H1 (cell line): ENCODE results near the gene ART4. TPM values are rescaled to one million over a fixed set of nuclear protein-coding genes. Genes with fewer than 3 reads are reported as not detected.
A peak's percentile ranks its signal among the peaks of the same experiment; 100 is the strongest.

ENCODE experiments used
- CTCF ChIA-PET: fragments of 300-600 bp; sonication (Branson Sonifier 250); formaldehyde crosslinking; loops from one replicate; lab custom pipeline; 2021; ENCODE audit not compliant: partially characterized antibody; lab: Charles Lee
- POLR2A ChIA-PET: fragments of 300-600 bp; sonication (Branson Sonifier 250); formaldehyde crosslinking; loops from one replicate; lab custom pipeline; 2021; ENCODE audit warnings: inconsistent platforms; ENCODE audit not compliant: partially characterized antibody; lab: Charles Lee
- DNase-seq, 2 experiments: peaks; one replicate each; pipeline versions ENCODE4 v3.0.0 to v3.0.0-alpha.2; 2010 to 2022; ENCODE audit warnings: low spot score in 2 of 2, low read depth in 1 of 2, mixed read lengths in 1 of 2
- FAIRE-seq: peaks from 2 replicates; lab custom pipeline; 2011; peaks lifted over from hg19 to GRCh38; lab: Jason Lieb, UNC
- H2AFZ ChIP-seq: 2 replicates; pipeline ENCODE4 v1.8.1; 2012; ENCODE audit warnings: low read length, inconsistent platforms
- H2AK5ac ChIP-seq: 2 replicates; pipeline ENCODE4 v1.6.1; 2013; ENCODE audit warnings: low read depth, low read length
- H2BK120ac ChIP-seq: replicated peaks from 2 replicates; pipeline ENCODE3; 2013; ENCODE audit warnings: low read depth, low read length, inconsistent platforms
- H2BK12ac ChIP-seq: 2 replicates; pipeline ENCODE4 v1.6.1; 2013; ENCODE audit warnings: low read depth, low read length
- H2BK15ac ChIP-seq: 2 replicates; pipeline ENCODE4 v1.6.1; 2013; ENCODE audit warnings: low read length
- H2BK20ac ChIP-seq: 2 replicates; pipeline ENCODE4 v1.6.1; 2013; ENCODE audit warnings: low read length
- H2BK5ac ChIP-seq: 2 replicates; pipeline ENCODE4 v1.6.1; 2013; ENCODE audit warnings: low read depth, low read length
- H3K14ac ChIP-seq: 2 replicates; pipeline ENCODE4 v1.6.1; 2013; ENCODE audit warnings: inconsistent platforms; ENCODE audit not compliant: insufficient read length
- H3K18ac ChIP-seq: 2 replicates; pipeline ENCODE4 v1.6.1; 2013; ENCODE audit warnings: low read length; ENCODE audit errors: extremely low read depth
- H3K23ac ChIP-seq: 2 replicates; pipeline ENCODE4 v1.6.1; 2013; ENCODE audit warnings: inconsistent platforms; ENCODE audit not compliant: insufficient read length
- H3K23me2 ChIP-seq: 2 replicates; pipeline ENCODE4 v1.6.1; 2013; ENCODE audit warnings: low read depth, low read length
- H3K27ac ChIP-seq: 2 replicates; pipeline ENCODE4 v1.6.1; 2011; ENCODE audit warnings: low read depth, low read length, inconsistent platforms
- H3K27me3 ChIP-seq, 4 experiments: replicated peaks in 1 of 4; 1 replicate in 1 of 4; 2 replicates in 3 of 4; pipeline versions ENCODE4 v1.6.1 to v1.8.1; 2011 to 2013; ENCODE audit warnings: low read length in 3 of 4, mild to moderate bottlenecking in 3 of 4, inconsistent platforms in 2 of 4, mixed read lengths in 2 of 4, moderate library complexity in 1 of 4; ENCODE audit not compliant: control insufficient read depth in 3 of 4, insufficient read depth in 3 of 4; ENCODE audit errors: extremely low read depth in 1 of 4
- H3K36me3 ChIP-seq, 4 experiments: 2 replicates each; pipeline versions ENCODE4 v1.6.1 to v1.8.1; 2011 to 2013; ENCODE audit warnings: mild to moderate bottlenecking in 4 of 4, low read length in 3 of 4, moderate library complexity in 2 of 4, control low read depth in 1 of 4, inconsistent platforms in 1 of 4; ENCODE audit not compliant: insufficient read depth in 4 of 4, control insufficient read depth in 2 of 4
- H3K4ac ChIP-seq: replicated peaks from 2 replicates; pipeline ENCODE3; 2013; ENCODE audit warnings: low read length, low read depth, mixed read lengths, inconsistent platforms; ENCODE audit not compliant: insufficient read length
- H3K4me1 ChIP-seq, 4 experiments: replicated peaks in 1 of 4; 1 replicate in 1 of 4; 2 replicates in 3 of 4; pipeline versions ENCODE4 v1.6.1 to v1.8.1; 2011 to 2013; ENCODE audit warnings: low read length in 3 of 4, inconsistent platforms in 2 of 4, mixed read lengths in 1 of 4; ENCODE audit not compliant: insufficient read depth in 4 of 4, control insufficient read depth in 3 of 4
- H3K4me2 ChIP-seq, 2 experiments: 2 replicates each; pipeline versions ENCODE4 v1.6.1 to v1.8.1; 2011 to 2013; ENCODE audit warnings: low read depth in 2 of 2, low read length in 2 of 2, control low read depth in 1 of 2, inconsistent platforms in 1 of 2, mild to moderate bottlenecking in 1 of 2; ENCODE audit not compliant: insufficient read depth in 1 of 2
- H3K4me3 ChIP-seq, 4 experiments: fragments of 200-600, 300-600 bp in 1 of 4; sonication (generic), shearing (Covaris generic), sonication (Bioruptor Twin) in 1 of 4; 2 replicates each; pipeline versions ENCODE4 v1.5.1 to v1.8.1; 2011 to 2016; ENCODE audit warnings: low read length in 4 of 4, low read depth in 3 of 4, control low read depth in 2 of 4, inconsistent platforms in 2 of 4, mild to moderate bottlenecking in 2 of 4, mixed read lengths in 1 of 4, moderate library complexity in 1 of 4; ENCODE audit not compliant: insufficient read depth in 2 of 4; ENCODE audit errors: extremely low read depth in 1 of 4
- H3K56ac ChIP-seq: replicated peaks from 2 replicates; pipeline ENCODE3; 2013; ENCODE audit warnings: low read depth, mild to moderate bottlenecking, mixed read lengths, low read length, inconsistent platforms; ENCODE audit not compliant: insufficient read length
- H3K79me1 ChIP-seq: 2 replicates; pipeline ENCODE4 v1.6.1; 2013; ENCODE audit warnings: low read depth, low read length, control low read depth
- H3K79me2 ChIP-seq, 2 experiments: 2 replicates each; pipeline versions ENCODE4 v1.6.1 to v1.8.1; 2012 to 2013; ENCODE audit warnings: low read length in 2 of 2, mild to moderate bottlenecking in 2 of 2, inconsistent platforms in 1 of 2; ENCODE audit not compliant: insufficient read depth in 2 of 2, control insufficient read depth in 1 of 2
- H3K9ac ChIP-seq, 4 experiments: replicated peaks in 1 of 4; 1 replicate in 1 of 4; 2 replicates in 3 of 4; pipeline versions ENCODE4 v1.6.1 to v1.8.1; 2011 to 2013; ENCODE audit warnings: low read depth in 3 of 4, low read length in 3 of 4, control low read depth in 2 of 4, mild to moderate bottlenecking in 2 of 4, moderate library complexity in 2 of 4, inconsistent platforms in 1 of 4; ENCODE audit errors: extremely low read depth in 1 of 4
- H3K9me3 ChIP-seq, 2 experiments: 2 replicates each; pipeline versions ENCODE4 v1.6.1 to v1.8.1; 2012 to 2013; ENCODE audit warnings: mild to moderate bottlenecking in 2 of 2, moderate library complexity in 2 of 2, control low read depth in 1 of 2, inconsistent platforms in 1 of 2, low read depth in 1 of 2, low read length in 1 of 2, mixed read lengths in 1 of 2; ENCODE audit not compliant: insufficient read depth in 2 of 2
- H4K20me1 ChIP-seq, 2 experiments: replicated peaks in 1 of 2; 2 replicates each; pipeline versions ENCODE3 to v1.8.1; 2011 to 2013; ENCODE audit warnings: inconsistent platforms in 2 of 2, low read length in 2 of 2, mild to moderate bottlenecking in 1 of 2; ENCODE audit not compliant: insufficient read depth in 2 of 2, control insufficient read depth in 1 of 2
- H4K5ac ChIP-seq: 2 replicates; pipeline ENCODE4 v1.6.1; 2013; ENCODE audit warnings: low read length, low read depth, mixed read lengths, inconsistent platforms; ENCODE audit not compliant: insufficient read length
- H4K8ac ChIP-seq: 2 replicates; pipeline ENCODE4 v1.8.0; 2013; ENCODE audit warnings: mild to moderate bottlenecking, moderate library complexity, low read length, inconsistent platforms; ENCODE audit not compliant: insufficient read depth; ENCODE audit errors: extremely low read depth
- H4K91ac ChIP-seq: replicated peaks from 2 replicates; pipeline ENCODE3; 2013; ENCODE audit warnings: low read length, mixed read lengths, inconsistent platforms; ENCODE audit not compliant: insufficient read length
- ATF2 ChIP-seq: IDR thresholded peaks from 2 replicates; pipeline ENCODE4 v1.6.1; 2012; ENCODE audit warnings: low read length, inconsistent platforms
- CBX5 ChIP-seq: fragments of 300-800, 300-1000 bp; sonication (generic); IDR thresholded peaks from 2 replicates; pipeline ENCODE4 v1.7.1; 2016; ENCODE audit warnings: antibody characterized with exemption, low read length, low read depth
- JUN ChIP-seq: IDR thresholded peaks from 2 replicates; pipeline ENCODE4 v1.6.1; 2011; ENCODE audit warnings: low read depth, mild to moderate bottlenecking, improper control_type of control experiment, low read length
- JUND ChIP-seq: IDR thresholded peaks from 2 replicates; pipeline ENCODE4 v1.6.1; 2011; ENCODE audit warnings: mild to moderate bottlenecking, improper control_type of control experiment, low read length
- MAX ChIP-seq: IDR thresholded peaks from 2 replicates; pipeline ENCODE4 v1.6.1; 2012; ENCODE audit warnings: inconsistent platforms
- POLR2AphosphoS5 ChIP-seq: IDR thresholded peaks from 2 replicates; pipeline ENCODE4 v1.6.1; 2011; ENCODE audit warnings: low read depth, low read length
- RFX5 ChIP-seq: IDR thresholded peaks from 2 replicates; pipeline ENCODE4 v1.6.1; 2011; ENCODE audit warnings: low read depth, low read length, improper control_type of control experiment, borderline replicate concordance
- SIN3A ChIP-seq, 2 experiments: IDR thresholded peaks in 1 of 2; conservative IDR thresholded peaks in 1 of 2; 2 replicates each; pipeline ENCODE4 v1.6.1; 2011 to 2012; ENCODE audit warnings: low read length in 2 of 2, improper control_type of control experiment in 1 of 2, low read depth in 1 of 2, mild to moderate bottlenecking in 1 of 2
- SIX5 ChIP-seq: IDR thresholded peaks from 2 replicates; pipeline ENCODE4 v1.6.1; 2011; ENCODE audit warnings: mild to moderate bottlenecking, low read depth, low read length
- SP1 ChIP-seq: IDR thresholded peaks from 2 replicates; pipeline ENCODE4 v1.6.1; 2011; ENCODE audit warnings: low read depth, low read length
- SP4 ChIP-seq: IDR thresholded peaks from 2 replicates; pipeline ENCODE4 v1.6.1; 2012; ENCODE audit warnings: low read length, inconsistent platforms
- WGBS, 2 experiments: shearing (Covaris generic) in 1 of 2; methylation state at CpG; one replicate each; pipeline versions ENCODE4 v1.1.6 to v1.1.7; 2013 to 2015; ENCODE audit warnings: low lambda C conversion rate in 2 of 2, mixed read lengths in 2 of 2, inconsistent platforms in 1 of 2, low coverage in 1 of 2, missing lambda C conversion rate in 1 of 2; ENCODE audit not compliant: insufficient replicate concordance in 2 of 2, insufficient coverage in 1 of 2, insufficient read length in 1 of 2; ENCODE audit errors: extremely low coverage in 1 of 2, missing lambda C conversion rate in 1 of 2; 5-methylcytosine and 5-hydroxymethylcytosine counted together
- polyA plus RNA-seq, 7 experiments: library from polyadenylated mRNA; depleted of rRNA in 3 of 7; stranded (reverse) in 5 of 7; unstranded in 2 of 7; fragments of >200 nt in 5 of 7; fragments of 200-250 nt in 2 of 7; gene quantifications; 1 replicate in 5 of 7; 2 replicates in 1 of 7; 4 replicates in 1 of 7; pipeline versions ENCODE4 v1.2.1 to v1.2.3, GENCODE V29; 2011 to 2013; ENCODE audit warnings: missing spikeins in 2 of 7, mixed read lengths in 2 of 7
- total RNA-seq: library from RNA; stranded (reverse); fragmentation: NEBNext Ultra II Directional; extraction: Animal tissue kit (Norgen Biotek cat#: 25700); gene quantifications from 2 replicates; pipeline ENCODE4 v1.2.1, GENCODE V29; 2021

ART4 gene
- total and polyA plus RNA-seq, 2 of the 8 experiments (the other 6 are each of a cell fraction or from before 2014, with no cell fraction given), result not detected

GRCh38 chr12:14776236-14776961 is 66.9 kb downstream of the ART4 start:
- Histone ChIP-seq H2BK12ac (no peak overlapping the region), H3K9ac (no peak overlapping the region), H2BK5ac (no peak overlapping the region), H3K56ac (no peak overlapping the region), H3K27me3 (no peaks in the 10 kb centered on the region), H3K4ac (no peak overlapping the region), H2AK5ac (no peak overlapping the region), H3K23me2 (peaks cover 4% of the 10 kb centered on the region), H3K14ac (no peak overlapping the region), H3K4me3 (peak overlapping the region in 1 of 4 experiments; percentile 11; a peak in 1 of 8 replicates), H3K27ac (no peak overlapping the region), H4K8ac (no peak overlapping the region), H2BK20ac (no peak overlapping the region), H2BK15ac (no peak overlapping the region), H3K23ac (no peak overlapping the region), H3K79me1 (no peaks in the 10 kb centered on the region), H3K36me3 (no peaks in the 10 kb centered on the region), H3K18ac (no peak overlapping the region), H4K20me1 (peaks cover 0 to 4% of the 10 kb centered on the region in 2 experiments), H3K9me3 (no peaks in the 10 kb centered on the region), H3K4me1 (peaks cover 0 to 3% (median 0%) of the 10 kb centered on the region in 4 experiments; a peak in 1 of 7 replicates), H3K79me2 (peaks cover 0 to 8% of the 10 kb centered on the region in 2 experiments; a peak in 2 of 4 replicates), H3K4me2 (peak overlapping the region in 1 of 2 experiments; percentile 76; a peak in 1 of 4 replicates), H2AFZ (no peak overlapping the region), H4K5ac (no peak overlapping the region), H4K91ac (no peak overlapping the region), H2BK120ac (no peak overlapping the region)
- FAIRE-seq (no peak), DNase-seq (no peak)
- WGBS, 2 experiments, result 90% methylated on average over 5 of the region's 5 CpGs; no CpG with 5 or more reads in 1 of the 2 experiments
- ChIA-PET POLR2A (interaction anchor here (0.9 to 9.9 kb wide), 7 partner anchors 4 to 63 kb away, joined by 3 to 136 read pairs (median 3); partner anchors contain the start of genes C12orf60 and WBP11), CTCF (interaction anchor here (0.7 to 4.6 kb wide), 6 partner anchors 11 to 737 kb away, joined by 3 to 22 read pairs (median 4); no protein-coding TSS in a partner anchor)
- TF ChIP-seq POLR2AphosphoS5 (no peak), JUND (no peak), JUN (no peak), MAX (no peak), CBX5 (no peak), ATF2 (no peak), SIN3A (conservative IDR thresholded peaks at IDR 0.05 in 1 of 2, IDR thresholded peaks at IDR 0.05 in 1 of 2; ENCODE audit: low read depth in 1 of 2, low read length in 2 of 2) (no peak), RFX5 (no peak), SP4 (no peak), SIX5 (no peak), SP1 (no peak)
